Esophagus (tissue), 2 donors: ENCODE data around the gene APAF1. TPM values are rescaled to one million over a fixed set of nuclear protein-coding genes. Genes with fewer than 3 reads are reported as not detected.

Experiments used
- H3K27ac ChIP-seq, 2 donors: one replicate each; pipeline ENCODE4 v1.5.1; 2013; ENCODE audit warnings: low read depth in 2 of 2, mild to moderate bottlenecking in 2 of 2, inconsistent platforms in 1 of 2, low read length in 1 of 2, moderate library complexity in 1 of 2
- H3K27me3 ChIP-seq, 2 donors: one replicate each; pipeline ENCODE4 v1.6.1; 2013; ENCODE audit warnings: low read length in 2 of 2, control low read depth in 1 of 2, mild to moderate bottlenecking in 1 of 2; ENCODE audit not compliant: insufficient read depth in 2 of 2, control insufficient read depth in 1 of 2
- H3K36me3 ChIP-seq, 2 donors: one replicate each; pipeline ENCODE4 v1.6.1; 2013; ENCODE audit warnings: low read length in 1 of 2; ENCODE audit not compliant: control insufficient read depth in 2 of 2, insufficient read depth in 2 of 2
- H3K4me1 ChIP-seq, 2 donors: one replicate each; pipeline ENCODE4 v1.6.1; 2013; ENCODE audit warnings: low read length in 1 of 2; ENCODE audit not compliant: control insufficient read depth in 2 of 2, insufficient read depth in 2 of 2
- H3K4me3 ChIP-seq, 2 donors: one replicate each; pipeline ENCODE4 v1.5.1; 2013; ENCODE audit warnings: low read length in 2 of 2, mild to moderate bottlenecking in 2 of 2, low read depth in 1 of 2, moderate library complexity in 1 of 2
- H3K9me3 ChIP-seq, 2 donors: one replicate each; pipeline ENCODE4 v1.6.1; 2013; ENCODE audit warnings: mild to moderate bottlenecking in 2 of 2, low read depth in 1 of 2, low read length in 1 of 2, moderate library complexity in 1 of 2; ENCODE audit not compliant: control insufficient read depth in 2 of 2, insufficient read depth in 1 of 2
- WGBS, 2 donors: extraction: QIAGEN DNeasy Blood & Tissue Kit; methylation state at CpG; one replicate each; pipeline ENCODE4 v1.1.7; 2013; 5-methylcytosine and 5-hydroxymethylcytosine counted together
- polyA plus RNA-seq, 2 donors: library from polyadenylated mRNA; stranded (reverse); fragments of 200-250 nt; gene quantifications; one replicate each; pipeline ENCODE4 v1.2.3, GENCODE V29; 2013
- donor health status: healthy with polysubstance abuse.
- donor health status: Bipolar disorder and iron deficiency.

Gene APAF1
- polyA plus RNA-seq, 2 donors = 2.3 to 3.5 TPM

DNA sequence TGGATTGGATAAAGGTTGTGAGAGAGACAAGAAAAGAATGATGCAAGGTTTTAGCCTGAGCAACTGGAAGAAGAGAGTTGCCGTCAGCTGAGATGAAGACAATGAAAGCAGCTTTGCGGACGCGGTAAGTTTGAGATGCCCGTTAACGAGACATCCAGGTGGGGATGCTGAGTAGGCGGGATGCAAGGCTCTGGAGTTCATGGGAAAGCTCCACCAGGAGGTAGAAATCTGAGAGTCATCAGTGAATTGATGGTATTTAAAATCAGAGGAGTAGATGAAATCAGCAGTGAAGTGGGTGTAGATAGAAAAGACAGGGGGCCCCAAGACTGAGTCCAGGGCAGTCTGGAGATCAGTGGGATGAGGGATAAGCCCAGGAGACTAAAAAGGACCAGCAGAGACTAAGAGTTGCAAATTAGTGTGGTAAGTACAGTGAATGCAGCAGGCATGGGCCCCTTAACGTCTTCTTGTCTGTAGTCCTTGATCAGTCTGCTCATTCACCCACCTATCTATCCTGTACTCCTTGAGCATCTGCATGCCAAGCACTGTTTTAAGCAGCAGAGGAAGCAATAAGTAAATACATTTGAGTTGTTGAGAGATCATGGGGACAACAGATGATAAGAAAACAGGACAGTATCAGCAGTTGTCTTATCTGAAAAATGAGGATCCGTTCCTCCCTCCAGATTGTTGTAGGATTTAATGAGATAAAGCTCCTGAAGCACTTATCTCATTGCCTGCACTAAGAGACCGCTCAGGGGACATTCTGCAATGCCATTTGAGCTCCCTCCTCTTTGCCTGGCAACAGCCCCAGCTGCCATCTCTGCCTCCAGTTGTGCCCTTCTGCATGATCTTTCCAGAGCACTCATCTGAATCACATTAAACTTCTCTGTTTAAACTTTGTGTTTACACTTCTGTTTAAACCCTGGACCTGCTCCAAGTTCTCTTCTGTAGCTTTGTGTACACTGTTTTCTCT, 91.5 kb downstream of the APAF1 start:
- H3K9me3 ChIP-seq = no peaks in the 10 kb centered on the region
- H3K4me3 ChIP-seq = no peak overlapping the region
- no peak overlapping the region for H3K27ac ChIP-seq
- no peaks in the 10 kb centered on the region for H3K4me1 ChIP-seq
- WGBS, 2 donors = 87% methylated on average over 10 of the region's 10 CpGs
- H3K27me3 ChIP-seq = no peaks in the 10 kb centered on the region
- peaks cover 0 to 3% of the 10 kb centered on the region in 2 donors for H3K36me3 ChIP-seq

DNA sequence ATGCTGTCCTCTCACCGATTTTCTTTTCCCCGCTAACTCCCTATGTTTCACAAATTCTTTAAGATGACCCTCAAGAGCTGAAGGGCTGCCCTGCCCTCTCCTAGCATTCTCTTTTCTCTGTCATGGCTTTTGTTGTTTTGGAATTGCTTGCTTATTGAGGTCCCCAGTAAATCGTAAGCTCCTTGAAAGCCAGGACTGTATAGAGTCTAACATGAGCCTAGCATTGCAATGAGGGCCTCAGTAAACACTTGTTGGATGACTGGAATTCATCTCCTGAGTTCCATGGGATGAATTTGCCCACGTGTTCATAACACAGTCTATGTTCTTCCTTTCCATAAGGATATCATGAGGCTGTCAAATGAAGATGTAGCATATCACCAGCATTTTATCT, 92.2 kb downstream of the APAF1 start:
- H3K4me3 ChIP-seq = no peak overlapping the region
- no peaks in the 10 kb centered on the region for H3K4me1 ChIP-seq
- H3K27ac ChIP-seq = no peak overlapping the region
- 63 to 65% methylated on average over 4 of the region's 4 CpGs for WGBS, 2 donors
- no peaks in the 10 kb centered on the region for H3K9me3 ChIP-seq
- H3K36me3 ChIP-seq = no peaks in the 10 kb centered on the region
- no peaks in the 10 kb centered on the region for H3K27me3 ChIP-seq

DNA sequence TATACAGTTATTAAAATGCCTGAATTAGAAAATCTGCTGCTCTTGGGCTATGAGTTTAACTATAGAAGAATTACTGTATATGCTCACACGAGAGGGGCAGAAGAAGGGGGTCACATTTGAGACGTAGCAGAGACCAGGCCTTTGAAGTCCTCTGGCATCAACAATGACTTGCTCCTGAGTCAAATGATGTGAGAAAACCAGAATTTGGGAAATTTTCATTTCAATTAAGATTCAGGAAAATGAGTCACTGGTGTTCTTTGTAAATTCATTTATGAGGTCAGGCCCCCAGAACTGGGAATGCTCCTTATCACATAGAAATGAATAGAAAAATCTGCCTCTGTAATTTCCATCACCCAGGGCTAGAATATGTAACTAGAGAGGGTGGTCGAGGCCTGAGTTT, 92.9 kb downstream of the APAF1 start:
- no peaks in the 10 kb centered on the region for H3K9me3 ChIP-seq
- WGBS, 2 donors = 80 to 84% methylated on average over 3 of the region's 3 CpGs
- H3K36me3 ChIP-seq = no peaks in the 10 kb centered on the region
- H3K4me1 ChIP-seq = no peaks in the 10 kb centered on the region
- no peak overlapping the region for H3K27ac ChIP-seq
- no peaks in the 10 kb centered on the region for H3K27me3 ChIP-seq
- H3K4me3 ChIP-seq = no peak overlapping the region

DNA sequence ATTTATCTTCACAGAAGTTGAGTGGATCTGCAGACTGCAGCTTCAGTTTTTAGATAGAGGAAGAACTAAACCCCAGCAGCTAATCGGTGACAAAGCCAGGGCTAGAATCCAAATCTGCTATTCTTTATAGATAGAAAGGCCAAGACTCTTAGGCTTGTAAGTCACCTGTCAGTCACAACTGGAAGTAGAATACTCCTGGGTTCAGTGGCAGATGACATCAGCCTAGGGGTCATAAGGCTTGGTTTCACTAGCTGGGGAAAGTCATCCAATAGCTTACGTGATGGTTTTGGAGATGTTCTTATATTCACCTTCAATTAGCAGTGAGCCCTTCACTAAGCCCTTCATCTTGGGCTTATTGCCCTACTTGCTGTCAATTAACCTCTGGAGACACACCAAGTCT, 93.4 kb downstream of the APAF1 start:
- 73 to 95% methylated on average over 2 of the region's 2 CpGs for WGBS, 2 donors
- H3K4me1 ChIP-seq = no peaks in the 10 kb centered on the region
- no peak overlapping the region for H3K27ac ChIP-seq
- no peaks in the 10 kb centered on the region for H3K27me3 ChIP-seq
- no peak overlapping the region for H3K4me3 ChIP-seq
- H3K36me3 ChIP-seq = no peaks in the 10 kb centered on the region
- H3K9me3 ChIP-seq = no peaks in the 10 kb centered on the region

DNA sequence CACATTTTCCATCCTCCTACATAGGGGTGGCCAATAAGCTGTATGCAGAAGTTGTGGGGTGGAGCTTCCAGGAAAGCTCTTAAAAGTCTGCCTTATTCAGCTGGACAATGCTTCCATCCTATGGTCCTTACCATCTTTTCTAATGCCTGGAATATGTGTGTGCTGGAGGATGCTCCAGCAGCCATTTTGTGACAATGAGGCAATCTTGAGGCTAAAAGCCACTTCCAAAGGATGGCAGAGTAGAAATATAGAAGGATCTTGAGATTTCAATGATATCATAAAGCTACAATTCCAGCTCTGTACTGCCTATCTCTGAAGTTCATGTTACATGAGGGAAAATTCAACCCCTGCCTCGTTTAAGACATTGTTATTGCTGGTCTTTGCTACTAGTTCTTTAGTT, 95.7 kb downstream of the APAF1 start:
- Histone ChIP-seq H3K9me3 (no peaks in the 10 kb centered on the region), H3K4me1 (no peaks in the 10 kb centered on the region), H3K27me3 (no peaks in the 10 kb centered on the region), H3K36me3 (no peaks in the 10 kb centered on the region), H3K4me3 (no peak overlapping the region), H3K27ac (no peak overlapping the region)
- WGBS, 2 donors = 81 to 82% methylated on average over 1 of the region's 1 CpG

DNA sequence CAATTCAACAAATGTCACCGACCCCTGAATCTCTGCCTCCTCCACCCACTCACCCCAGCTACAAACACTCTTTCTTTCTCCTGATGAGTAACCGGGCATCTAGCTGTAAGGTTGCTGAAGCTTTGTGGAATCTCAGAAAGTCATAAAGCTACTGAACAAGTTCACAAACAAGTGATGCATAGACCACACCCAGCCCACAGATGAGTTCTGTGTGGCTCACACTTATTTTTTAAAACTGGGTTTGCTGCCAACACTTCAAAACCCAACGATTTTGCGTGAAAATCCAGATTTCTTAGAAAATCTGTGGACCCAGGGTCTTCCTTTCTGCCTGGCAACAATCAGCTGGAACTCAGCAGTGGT, 96.1 kb downstream of the APAF1 start:
- no peak overlapping the region for H3K4me3 ChIP-seq
- H3K27ac ChIP-seq = no peak overlapping the region
- no peaks in the 10 kb centered on the region for H3K27me3 ChIP-seq
- H3K36me3 ChIP-seq = no peaks in the 10 kb centered on the region
- 70 to 83% methylated on average over 4 of the region's 4 CpGs for WGBS, 2 donors
- H3K4me1 ChIP-seq = peaks cover 0 to 3% of the 10 kb centered on the region in 2 donors
- H3K9me3 ChIP-seq = no peaks in the 10 kb centered on the region

DNA sequence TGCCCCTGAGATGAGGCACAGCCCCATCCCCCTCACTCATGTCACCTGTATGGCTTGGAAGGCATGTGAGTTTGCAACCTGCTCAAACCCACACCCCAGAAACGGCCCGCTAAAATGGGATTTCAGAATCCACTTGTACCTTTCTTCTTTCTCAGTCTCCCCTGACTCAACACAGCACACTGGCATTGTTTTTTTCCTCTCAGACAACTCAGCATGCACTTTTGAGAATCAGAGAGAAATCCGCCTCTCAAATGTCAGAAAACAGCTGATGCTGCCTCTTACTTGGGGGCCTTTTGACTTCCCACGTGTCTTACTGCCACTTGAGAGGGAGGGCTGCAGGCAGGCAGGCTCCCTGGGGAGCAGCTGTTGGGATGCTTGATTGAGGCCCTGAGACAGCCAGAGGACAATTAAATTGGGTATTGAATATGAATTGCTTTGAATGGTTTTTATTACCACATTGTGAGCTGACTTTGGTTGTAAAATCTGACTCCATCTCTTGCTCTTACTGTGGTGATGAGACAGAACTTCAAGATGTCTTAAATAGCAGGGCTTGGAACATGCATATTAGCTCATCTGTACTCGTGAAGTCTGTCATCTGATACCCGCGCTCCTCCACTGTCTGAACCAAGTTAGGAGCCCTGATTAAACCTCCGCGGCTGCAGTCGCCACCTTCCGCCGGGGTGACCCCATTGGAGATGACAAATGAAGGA, 96.6 kb downstream of the APAF1 start:
- no peaks in the 10 kb centered on the region for H3K27me3 ChIP-seq
- H3K36me3 ChIP-seq = no peaks in the 10 kb centered on the region
- H3K27ac ChIP-seq = no peak overlapping the region
- peaks cover 0 to 3% of the 10 kb centered on the region in 2 donors for H3K4me1 ChIP-seq
- no peaks in the 10 kb centered on the region for H3K9me3 ChIP-seq
- 67 to 74% methylated on average over 12 of the region's 12 CpGs for WGBS, 2 donors
- H3K4me3 ChIP-seq = no peak overlapping the region

DNA sequence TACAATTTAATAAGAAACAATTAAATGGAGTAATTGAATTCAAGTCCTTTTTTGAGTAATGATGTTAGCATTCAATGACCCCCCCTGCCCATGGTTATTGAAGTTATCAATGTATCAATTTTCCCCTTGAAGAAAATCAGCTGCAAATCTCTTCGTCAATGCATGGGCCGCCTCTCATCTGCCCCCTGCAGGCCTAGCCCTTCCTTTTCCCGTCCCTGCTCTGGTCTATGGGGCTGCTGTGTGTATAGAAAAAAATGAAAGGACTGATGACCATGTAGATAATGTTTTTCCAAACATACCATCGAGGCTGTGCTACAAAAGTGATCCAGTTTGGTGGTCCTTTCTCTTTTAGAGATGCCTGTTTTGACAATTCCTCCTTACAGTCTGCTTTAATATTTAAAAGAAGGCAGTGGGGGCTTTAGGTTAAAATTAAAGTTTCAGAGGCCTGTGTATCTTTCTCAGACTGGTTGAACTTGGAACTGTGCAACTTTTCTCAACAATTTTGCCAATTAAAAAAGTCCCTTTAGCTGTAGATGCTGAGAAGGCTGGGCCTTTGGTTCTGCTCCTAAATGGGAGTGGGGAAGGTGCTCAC, 98.4 kb downstream of the APAF1 start:
- WGBS, 2 donors = 46 to 53% methylated on average over 4 of the region's 4 CpGs
- Histone ChIP-seq H3K4me1 (peaks cover 0 to 3% of the 10 kb centered on the region in 2 donors), H3K27me3 (no peaks in the 10 kb centered on the region), H3K36me3 (no peaks in the 10 kb centered on the region), H3K4me3 (no peak overlapping the region), H3K9me3 (no peaks in the 10 kb centered on the region), H3K27ac (no peak overlapping the region)

DNA sequence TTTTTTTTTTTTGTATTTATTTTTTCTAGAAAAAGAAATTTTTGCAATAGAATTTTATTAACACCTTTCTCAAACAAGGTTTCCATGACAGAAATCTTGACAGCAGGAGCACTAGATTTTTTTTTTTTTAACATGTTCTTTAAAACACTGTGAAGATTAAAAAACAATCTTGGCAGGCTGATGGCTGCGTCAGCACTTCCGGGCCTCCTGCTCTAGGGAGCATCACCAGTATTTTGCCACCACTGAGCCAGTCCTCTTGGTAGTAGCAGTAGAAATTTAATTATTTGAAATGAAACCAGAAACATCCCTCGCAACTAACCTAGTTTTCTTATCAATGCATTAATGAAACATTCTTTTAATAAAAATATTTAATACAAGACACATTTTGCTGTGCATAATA, 99.6 kb downstream of the APAF1 start:
- 81 to 82% methylated on average over 3 of the region's 3 CpGs for WGBS, 2 donors
- Histone ChIP-seq H3K27me3 (no peaks in the 10 kb centered on the region), H3K27ac (no peak overlapping the region), H3K4me1 (peaks cover 0 to 3% of the 10 kb centered on the region in 2 donors), H3K4me3 (no peak overlapping the region), H3K9me3 (no peaks in the 10 kb centered on the region), H3K36me3 (no peaks in the 10 kb centered on the region)
